Amygdala (tissue), 56 donors: ENCODE measurements around the gene HLA-E.

Source experiments
- DNase-seq, 56 donors: peaks; one replicate each; lab custom pipeline; 2025; lab: John Stamatoyannopoulos, UW

Gene HLA-E

GRCh38 chr6:30533460-30534294 is 44.4 kb downstream of the HLA-E start:
- no peak for DNase-seq

- DNase-seq = no peak
Observed at GRCh38 chr6:30537931-30538330, 48.6 kb downstream of the HLA-E start.

DNA sequence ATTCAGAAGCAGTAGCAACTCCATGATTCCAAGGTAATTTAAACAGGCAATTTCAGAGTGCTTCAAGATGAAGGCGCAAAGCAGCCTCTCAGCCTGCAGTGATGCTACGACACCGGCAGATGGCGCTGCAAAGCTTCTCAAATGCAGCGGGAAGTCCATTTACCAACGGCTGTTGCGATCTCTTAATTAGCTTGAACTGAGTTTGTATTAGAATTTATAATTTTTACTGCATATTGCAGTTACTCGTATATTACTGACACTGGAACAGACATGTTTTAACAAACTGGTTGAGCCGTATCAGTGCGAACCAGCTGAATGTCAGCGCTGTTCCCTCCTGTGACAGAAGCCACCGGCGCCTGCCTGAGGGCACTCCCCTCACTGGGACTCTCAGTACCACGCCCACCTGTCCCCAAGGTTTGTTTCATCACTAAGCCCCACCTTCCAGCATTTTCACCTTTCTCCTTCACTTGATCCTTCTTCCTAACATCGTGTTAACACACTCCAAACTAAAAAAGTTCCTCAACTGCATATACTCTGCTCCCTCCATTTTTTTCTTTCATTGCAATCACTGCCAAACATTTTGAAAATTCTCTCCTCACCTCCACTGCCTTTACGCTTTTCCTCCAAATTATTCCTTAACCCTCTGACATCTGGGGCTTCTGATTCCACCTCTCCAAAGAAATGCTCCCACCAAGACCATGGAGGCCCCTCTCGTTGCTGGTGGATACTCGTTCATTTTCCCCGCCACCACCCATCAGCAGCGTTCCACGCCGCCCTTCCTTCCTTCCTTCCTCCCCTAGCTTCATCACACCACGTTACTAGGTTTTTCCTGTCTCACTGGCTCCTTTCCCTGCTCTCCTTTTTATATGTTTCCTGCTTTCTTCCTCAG is 52.5 kb downstream of the HLA-E start:
- peak in 49 of 56 donors; percentile 9 to 84 (median 44) for DNase-seq

- no peak for DNase-seq
Observed at GRCh38 chr6:30542404-30542725, 53.1 kb downstream of the HLA-E start.

- DNase-seq = no peak
Observed at GRCh38 chr6:30542915-30543314, 53.6 kb downstream of the HLA-E start.
